Psoas muscle (tissue), 8 donors: ENCODE results near the gene NEURL1B. TPM values are rescaled to one million over a fixed set of nuclear protein-coding genes. Genes with fewer than 3 reads are reported as not detected.

Source experiments
- ATAC-seq, 4 donors: fragments of 200-7000 bp; cut with Tn5 transposase; one replicate each; pipeline ENCODE4 v1.9.1; 2020; ENCODE audit warnings: moderate library complexity in 3 of 4, mild to moderate bottlenecking in 2 of 4
- DNase-seq, 2 donors: peaks; one replicate each; pipeline ENCODE4 v3.0.0-alpha.2; 2020
- H3K27ac ChIP-seq: fragments of 200-600 bp; one replicate; pipeline ENCODE4 v1.8.0; 2022
- H3K27me3 ChIP-seq, 3 donors: fragments of 200-600 bp in 1 of 3; one replicate each; pipeline versions ENCODE4 v1.6.1 to v1.8.0; 2013 to 2022; ENCODE audit warnings: low read length in 2 of 3, mild to moderate bottlenecking in 2 of 3, moderate library complexity in 1 of 3; ENCODE audit not compliant: insufficient read depth in 3 of 3
- H3K36me3 ChIP-seq, 2 donors: fragments of 200-600 bp in 1 of 2; one replicate each; pipeline versions ENCODE4 v1.6.1 to v1.8.0; 2013 to 2022; ENCODE audit warnings: low read depth in 1 of 2, mild to moderate bottlenecking in 1 of 2, moderate library complexity in 1 of 2; ENCODE audit not compliant: insufficient read depth in 1 of 2
- H3K4me1 ChIP-seq: fragments of 200-600 bp; one replicate; pipeline ENCODE4 v1.8.0; 2022
- H3K4me3 ChIP-seq: fragments of 200-600 bp; one replicate; pipeline ENCODE4 v1.8.0; 2022; ENCODE audit warnings: mild to moderate bottlenecking
- H3K9me3 ChIP-seq: fragments of 200-600 bp; one replicate; pipeline ENCODE4 v1.8.0; 2022
- CTCF ChIP-seq: fragments of 200-600 bp; IDR thresholded peaks from one replicate; pipeline ENCODE4 v1.8.0; 2022; ENCODE audit warnings: antibody characterized with exemption
- WGBS, 3 donors: extraction: QIAGEN DNeasy Blood & Tissue Kit; methylation state at CpG; one replicate each; pipeline versions ENCODE4 v1.1.6 to v1.1.7; 2013; 5-methylcytosine and 5-hydroxymethylcytosine counted together
- intact Hi-C, 2 donors: fragments of 100-400 bp; cut with DNase I; formaldehyde crosslinking; loops; one replicate each; pipeline versions ENCODE4 v1.11.0 to v1.14.2; 2022
- polyA plus RNA-seq, 3 donors: library from polyadenylated mRNA; stranded (reverse); fragments of 200-250 nt; gene quantifications; one replicate each; pipeline ENCODE4 v1.2.3, GENCODE V29; 2013
- total RNA-seq, 4 donors: library from RNA; stranded (reverse); fragmentation: NEBNext Ultra II Directional in 2 of 4; extraction: Animal tissue kit (Norgen Biotek cat#: 25700) in 2 of 4; gene quantifications; one replicate each; pipeline versions ENCODE4 v1.2.1 to v1.2.4, GENCODE V29; 2021 to 2023
- donor health status: healthy with polysubstance abuse.
- donor health status: DM: no; HTN: no; CAD: no; lungs with moderate emphysema.
- donor health status: Bipolar disorder and iron deficiency.
- donor health status: healthy.
- donor health status: DM: yes; HTN: yes; CAD: no.
- donor health status: DM: no; HTN: no; CAD: no.
- donor health status: DM: no; HTN: no; CAD: no.
- donor health status: DM: yes; HTN: yes; CAD: no.

The NEURL1B gene
- total and polyA plus RNA-seq, 7 donors, result 8.0 to 20.4 (median 13.7) TPM

- DNase-seq (no peak), ATAC-seq (peak in 2 of 4 donors; percentile 22 to 37)
- intact Hi-C loops, result no loop called here
- H3K27ac ChIP-seq, result peak overlapping the region; percentile 36
- peaks cover 0 to 5% (median 0%) of the 10 kb centered on the region in 3 donors for H3K27me3 ChIP-seq
- TF ChIP-seq CTCF, result no peak
- H3K9me3 ChIP-seq, result no peaks in the 10 kb centered on the region
- H3K36me3 ChIP-seq, result peaks cover 0 to 21% of the 10 kb centered on the region in 2 donors
- 52 to 72% (median 68%) methylated on average over 10 of the region's 10 CpGs for WGBS, 3 donors
- no peak overlapping the region for H3K4me3 ChIP-seq
- peaks cover 12% of the 10 kb centered on the region for H3K4me1 ChIP-seq
Measured at GRCh38 chr5:172686111-172686510, 45.0 kb downstream of the NEURL1B start.

GRCh38 chr5:172686539-172687390, 45.7 kb downstream of the NEURL1B start:
- Histone ChIP-seq H3K27me3 (peaks cover 0 to 5% (median 0%) of the 10 kb centered on the region in 3 donors), H3K9me3 (no peaks in the 10 kb centered on the region), H3K36me3 (peaks cover 0 to 21% of the 10 kb centered on the region in 2 donors), H3K4me3 (no peak overlapping the region), H3K27ac (peak overlapping the region; percentile 36), H3K4me1 (peaks cover 12% of the 10 kb centered on the region)
- ATAC-seq, result no peak
- WGBS, 3 donors, result 79 to 93% (median 82%) methylated on average over 33 to 37 of the region's 37 CpGs
- TF ChIP-seq CTCF, result no peak
- intact Hi-C loops, result no loop called here
- DNase-seq, result no peak

GRCh38 chr5:172687940-172688339, 46.9 kb downstream of the NEURL1B start:
- WGBS, 3 donors, result 79 to 86% (median 80%) methylated on average over 4 of the region's 4 CpGs
- no peak for ATAC-seq
- intact Hi-C loops, result no loop called here
- Histone ChIP-seq H3K27me3 (peaks cover 0 to 5% (median 0%) of the 10 kb centered on the region in 3 donors), H3K27ac (no peak overlapping the region), H3K36me3 (peaks cover 0 to 21% of the 10 kb centered on the region in 2 donors), H3K4me3 (no peak overlapping the region), H3K4me1 (peaks cover 12% of the 10 kb centered on the region), H3K9me3 (no peaks in the 10 kb centered on the region)
- no peak for DNase-seq
- no peak for TF ChIP-seq CTCF

- peaks cover 12% of the 10 kb centered on the region for H3K4me1 ChIP-seq
- peaks cover 0 to 5% (median 0%) of the 10 kb centered on the region in 3 donors for H3K27me3 ChIP-seq
- H3K36me3 ChIP-seq, result peaks cover 0 to 21% of the 10 kb centered on the region in 2 donors
- H3K4me3 ChIP-seq, result no peak overlapping the region
- no peaks in the 10 kb centered on the region for H3K9me3 ChIP-seq
- no peak for TF ChIP-seq CTCF
- intact Hi-C loops, result no loop called here
- WGBS, 3 donors, result 62 to 70% (median 68%) methylated on average over 11 of the region's 11 CpGs
- DNase-seq (no peak), ATAC-seq (peak in 1 of 4 donors; percentile 13)
- H3K27ac ChIP-seq, result no peak overlapping the region
Measured at GRCh38 chr5:172688349-172689217, 47.5 kb downstream of the NEURL1B start.
